ENCODE results near the gene RIC1.

RIC1 gene

GRCh38 chr9:5825223-5825622, 196.3 kb downstream of the RIC1 start:
- DNase-seq (ENCODE audit: extremely low spot score), result no peak
- POLR2A ChIA-PET, result no interaction called here
- no peak for TF ChIP-seq L3MBTL2 (conservative IDR thresholded peaks at IDR 0.05)
- TF ChIP-seq HDGF (IDR thresholded peaks at IDR 0.05; ENCODE audit: borderline replicate concordance), result no peak
- TF ChIP-seq ELF4 (IDR thresholded peaks at IDR 0.05), result no peak
- TF ChIP-seq FOXM1 (IDR thresholded peaks at IDR 0.05; ENCODE audit: borderline replicate concordance), result no peak
- no peak for TF ChIP-seq BHLHE40 (IDR thresholded peaks at IDR 0.05; ENCODE audit: borderline replicate concordance)
- no peak for TF ChIP-seq SUZ12 (IDR thresholded peaks at IDR 0.05)
- no peak for TF ChIP-seq TARDBP (IDR thresholded peaks at IDR 0.05)
- TF ChIP-seq FOXA1 (IDR thresholded peaks at IDR 0.05), result no peak
- CTCF ChIA-PET, result no interaction called here

Data from HEK293T (cell line).